Activated CD8-positive, alpha-beta T cell treated with anti-CD3 and anti-CD28 coated beads for 36 hours (primary cell): Measurements from ENCODE around the gene PMPCA. TPM values are rescaled to one million over a fixed set of nuclear protein-coding genes. Genes with fewer than 3 reads are reported as not detected.

Source experiments
- ATAC-seq: fragments of 200-7000 bp; cut with Tn5 transposase; one replicate; pipeline ENCODE4 v1.10.0; 2021; ENCODE audit warnings: mild to moderate bottlenecking, moderate library complexity
- CTCF ChIA-PET: fragments of 350-600 bp; sonication (Branson Sonifier 250); formaldehyde crosslinking; loops from one replicate; lab custom pipeline; 2021; ENCODE audit warnings: antibody characterized with exemption; lab: Charles Lee
- POLR2A ChIA-PET: fragments of 350-600 bp; sonication (Branson Sonifier 250); formaldehyde crosslinking; loops from one replicate; lab custom pipeline; 2021; ENCODE audit warnings: antibody characterized with exemption; lab: Charles Lee
- DNase-seq: peaks from one replicate; pipeline ENCODE4 v3.0.0-alpha.2; 2020
- H3K27ac Mint-ChIP-seq: one replicate; pipeline ENCODE4 v1.8.0; 2021; ENCODE audit warnings: mild to moderate bottlenecking, mixed read lengths
- H3K27me3 Mint-ChIP-seq: one replicate; pipeline ENCODE4 v1.8.0; 2021; ENCODE audit warnings: mixed read lengths
- H3K36me3 Mint-ChIP-seq: one replicate; pipeline ENCODE4 v1.8.0; 2021; ENCODE audit warnings: low read depth, mixed read lengths
- H3K4me1 Mint-ChIP-seq: one replicate; pipeline ENCODE4 v1.8.0; 2021; ENCODE audit warnings: low read depth, mixed read lengths
- H3K4me3 Mint-ChIP-seq: one replicate; pipeline ENCODE4 v1.8.0; 2021; ENCODE audit warnings: mild to moderate bottlenecking, moderate library complexity, mixed read lengths
- H3K9me3 Mint-ChIP-seq: one replicate; pipeline ENCODE4 v1.8.0; 2021; ENCODE audit warnings: mixed read lengths
- CTCF ChIP-seq: fragments of 200-600 bp; IDR thresholded peaks from one replicate; pipeline ENCODE4 v1.8.0; 2022; ENCODE audit warnings: antibody characterized with exemption, mild to moderate bottlenecking
- intact Hi-C: fragments of 100-400 bp; cut with micrococcal nuclease; formaldehyde crosslinking; loops from one replicate; pipeline ENCODE4 v1.10.0; 2022
- total RNA-seq, 2 experiments: library from RNA; stranded (reverse); gene quantifications; one replicate each; pipeline ENCODE4 v1.2.3, GENCODE V29; 2021

The PMPCA gene
- total RNA-seq, 2 experiments from 2014 or later = 128 to 140 TPM

DNA sequence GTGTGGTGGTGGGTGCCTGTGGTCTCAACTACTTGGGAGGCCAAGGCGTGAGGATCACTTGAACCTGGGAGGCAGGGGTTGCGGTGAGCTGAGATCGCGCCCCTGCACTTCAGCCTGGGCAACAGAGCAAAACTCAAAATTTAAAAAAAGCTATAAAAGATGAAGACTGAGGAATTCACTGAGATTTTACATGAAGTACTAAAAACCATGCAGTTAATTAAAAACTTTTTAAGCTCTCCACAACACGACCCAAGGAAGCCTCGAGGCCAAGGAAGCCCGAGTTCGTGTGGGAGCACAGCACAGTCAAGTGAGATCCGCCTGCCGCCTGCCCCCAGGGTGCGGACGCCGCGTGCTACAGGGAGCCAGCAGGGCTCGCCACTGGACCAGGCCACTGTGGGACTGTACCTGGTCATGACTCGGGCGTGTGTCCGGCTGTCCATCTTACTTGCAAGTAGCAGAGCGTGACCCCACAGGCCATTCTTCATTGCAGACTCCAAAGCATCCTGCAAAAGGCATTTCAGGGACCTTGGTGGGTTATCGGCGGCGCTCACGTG is 50.4 kb downstream of the PMPCA start:
- CTCF ChIA-PET = interaction anchor here (0.7 kb wide), 1 partner anchor 9 kb away, joined by 4 read pairs; no protein-coding TSS in a partner anchor
- intact Hi-C loops = no loop called here

GRCh38 chr9:136462664-136463063 is 52.2 kb downstream of the PMPCA start:
- peaks cover 53% of the 10 kb centered on the region for H3K36me3 Mint-ChIP-seq
- ATAC-seq (no peak), DNase-seq (no peak)
- no peaks in the 10 kb centered on the region for H3K4me1 Mint-ChIP-seq
- intact Hi-C loops = no loop called here
- ChIA-PET POLR2A (interaction anchor here (1.0 kb wide), 1 partner anchor 27 kb away, joined by 3 read pairs; no protein-coding TSS in a partner anchor), CTCF (no interaction called here)
- no peak overlapping the region for H3K27ac Mint-ChIP-seq
- no peak overlapping the region for H3K4me3 Mint-ChIP-seq
- no peak for TF ChIP-seq CTCF
- H3K27me3 Mint-ChIP-seq = no peaks in the 10 kb centered on the region
- H3K9me3 Mint-ChIP-seq = no peaks in the 10 kb centered on the region

More for the DNA sequence above, 50.4 kb downstream of the PMPCA start:
- no peaks in the 10 kb centered on the region for H3K9me3 Mint-ChIP-seq
- POLR2A ChIA-PET = interaction anchor here (0.6 to 1.4 kb wide), 2 partner anchors 13 to 106 kb away, joined by 3 to 4 read pairs; no protein-coding TSS in a partner anchor
- H3K27ac Mint-ChIP-seq = no peak overlapping the region
- no peaks in the 10 kb centered on the region for H3K27me3 Mint-ChIP-seq
- no peak for DNase-seq
- H3K36me3 Mint-ChIP-seq = peaks cover 50% of the 10 kb centered on the region
- no peak for TF ChIP-seq CTCF
- H3K4me3 Mint-ChIP-seq = no peak overlapping the region
- H3K4me1 Mint-ChIP-seq = no peaks in the 10 kb centered on the region
- ATAC-seq = no peak

GRCh38 chr9:136463578-136463977 is 53.1 kb downstream of the PMPCA start:
- ChIA-PET POLR2A (interaction anchor here (1.0 kb wide), 1 partner anchor 28 kb away, joined by 3 read pairs; no protein-coding TSS in a partner anchor), CTCF (no interaction called here)
- DNase-seq (no peak), ATAC-seq (no peak)
- Mint-ChIP-seq H3K27me3 (no peaks in the 10 kb centered on the region), H3K4me1 (no peaks in the 10 kb centered on the region), H3K9me3 (no peaks in the 10 kb centered on the region), H3K4me3 (no peak overlapping the region), H3K36me3 (peaks cover 53% of the 10 kb centered on the region), H3K27ac (no peak overlapping the region)
- no peak for TF ChIP-seq CTCF
- intact Hi-C loops = no loop called here

DNA sequence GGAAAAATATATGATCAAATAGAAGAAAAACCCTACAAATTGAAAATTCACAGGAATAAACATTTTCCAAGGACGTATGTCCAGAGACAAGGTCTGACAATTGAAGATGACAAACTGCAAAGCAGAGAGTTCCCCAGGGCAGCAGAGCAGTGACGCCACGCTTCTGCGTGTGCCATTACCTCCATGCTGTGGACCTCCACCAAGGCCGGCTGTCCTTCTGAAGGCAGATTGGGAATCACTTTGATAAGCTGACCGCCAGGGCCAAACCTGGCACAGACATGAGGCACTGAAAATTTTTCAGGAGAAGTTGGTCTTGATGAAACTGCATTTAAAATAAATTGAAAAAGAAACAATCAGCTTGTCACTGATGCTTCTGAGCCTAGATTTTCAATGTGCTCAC is 53.8 kb downstream of the PMPCA start:
- Mint-ChIP-seq H3K4me1 (no peaks in the 10 kb centered on the region), H3K36me3 (peaks cover 46% of the 10 kb centered on the region), H3K4me3 (no peak overlapping the region), H3K27ac (no peak overlapping the region), H3K27me3 (no peaks in the 10 kb centered on the region), H3K9me3 (no peaks in the 10 kb centered on the region)
- no peak for DNase-seq
- no peak for ATAC-seq
- POLR2A ChIA-PET = no interaction called here
- no peak for TF ChIP-seq CTCF
- CTCF ChIA-PET = interaction anchor here (1.5 kb wide), 1 partner anchor 23 kb away, joined by 4 read pairs; no protein-coding TSS in a partner anchor
- intact Hi-C loops = no loop called here

- no peak for TF ChIP-seq CTCF
- Mint-ChIP-seq H3K36me3 (peaks cover 39% of the 10 kb centered on the region), H3K27me3 (no peaks in the 10 kb centered on the region), H3K27ac (no peak overlapping the region), H3K4me1 (no peaks in the 10 kb centered on the region), H3K9me3 (no peaks in the 10 kb centered on the region), H3K4me3 (no peak overlapping the region)
- no peak for ATAC-seq
- no peak for DNase-seq
- intact Hi-C loops = no loop called here
- ChIA-PET POLR2A (no interaction called here), CTCF (interaction anchor here (1.5 kb wide), 1 partner anchor 21 kb away, joined by 4 read pairs; no protein-coding TSS in a partner anchor)
Measured at GRCh38 chr9:136465500-136466154, 55.2 kb downstream of the PMPCA start.
